Large intestine (tissue), 3 donors: ENCODE data around the gene SYNPR. TPM values are rescaled to one million over a fixed set of nuclear protein-coding genes. Genes with fewer than 3 reads are reported as not detected.

Source experiments
- DNase-seq, 2 donors: peaks; one replicate each; pipeline versions ENCODE4 v3.0.0 to v3.0.0-alpha.2; 2013
- H3K27ac ChIP-seq: one replicate; pipeline ENCODE4 v1.5.1; 2013; ENCODE audit warnings: low read length
- H3K27me3 ChIP-seq: 2 replicates; pipeline ENCODE4 v1.6.1; 2013; ENCODE audit warnings: low read length; ENCODE audit not compliant: control insufficient read depth, insufficient read depth
- H3K36me3 ChIP-seq: 2 replicates; pipeline ENCODE4 v1.6.1; 2013; ENCODE audit warnings: low read length; ENCODE audit not compliant: control insufficient read depth, insufficient read depth
- H3K4me1 ChIP-seq: one replicate; pipeline ENCODE4 v1.6.1; 2013; ENCODE audit warnings: low read length; ENCODE audit not compliant: control insufficient read depth, insufficient read depth
- H3K4me3 ChIP-seq: one replicate; pipeline ENCODE4 v1.5.1; 2013; ENCODE audit warnings: low read length
- H3K9me3 ChIP-seq: one replicate; pipeline ENCODE4 v1.6.1; 2013; ENCODE audit warnings: mild to moderate bottlenecking, low read depth, low read length, moderate library complexity; ENCODE audit not compliant: control insufficient read depth
- WGBS: methylation state at CpG from one replicate; pipeline ENCODE4 v1.1.5; 2013; ENCODE audit warnings: low lambda C conversion rate; ENCODE audit not compliant: insufficient coverage; 5-methylcytosine and 5-hydroxymethylcytosine counted together
- polyA plus RNA-seq: library from polyadenylated mRNA; unstranded; fragments of 120-200 nt; gene quantifications from one replicate; pipeline ENCODE4 v1.2.1, GENCODE V29; 2013

The SYNPR gene
- polyA plus RNA-seq, 1 donor = 0.87 TPM

DNA sequence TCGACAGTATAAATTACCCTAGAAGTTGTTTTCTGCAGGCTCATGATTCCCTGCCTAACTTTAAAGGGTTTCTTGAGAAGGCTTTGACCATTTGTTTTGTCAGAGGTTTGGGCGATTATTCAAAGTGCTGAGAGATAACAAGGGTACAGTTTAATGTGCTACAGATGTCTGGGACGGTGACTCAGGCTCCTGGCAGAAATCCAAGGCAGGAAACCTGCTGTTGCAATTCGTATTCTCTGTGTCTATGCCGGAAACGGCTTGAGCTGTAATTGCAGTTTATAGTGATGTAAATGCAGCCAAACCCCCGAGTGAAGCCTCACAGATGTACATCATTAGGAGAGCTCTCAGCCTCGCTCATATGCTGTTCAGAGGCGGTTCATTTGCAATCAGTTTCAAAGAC is 65.6 kb downstream of the SYNPR start:
- no peak overlapping the region for H3K4me3 ChIP-seq
- no peaks in the 10 kb centered on the region for H3K36me3 ChIP-seq
- no peaks in the 10 kb centered on the region for H3K4me1 ChIP-seq
- DNase-seq = peak; percentile 62 to 85
- WGBS = 40% methylated on average over 1 of the region's 9 CpGs
- no peaks in the 10 kb centered on the region for H3K27me3 ChIP-seq
- H3K9me3 ChIP-seq = no peaks in the 10 kb centered on the region
- no peak overlapping the region for H3K27ac ChIP-seq

DNA sequence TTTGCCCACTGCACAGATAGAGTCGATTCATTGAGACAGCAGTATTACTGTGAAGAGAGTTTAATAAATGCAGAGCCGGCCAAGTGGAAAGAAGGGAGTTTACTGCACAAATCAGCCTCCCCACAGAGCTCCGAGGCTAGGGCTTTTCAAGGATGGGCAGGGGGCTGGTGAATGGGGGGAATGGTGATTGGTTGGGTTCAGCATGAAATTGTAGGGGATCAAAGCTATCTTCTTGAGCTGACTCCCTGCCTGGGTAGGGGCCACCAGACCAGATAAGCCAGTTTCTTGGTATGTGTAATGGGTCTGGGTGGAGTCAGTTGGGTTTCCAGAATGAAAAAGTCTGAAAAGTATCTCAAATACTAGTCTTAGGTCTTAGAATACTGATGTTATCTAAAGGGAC is 66.6 kb downstream of the SYNPR start:
- Histone ChIP-seq H3K9me3 (no peaks in the 10 kb centered on the region), H3K27me3 (no peaks in the 10 kb centered on the region), H3K4me3 (no peak overlapping the region), H3K36me3 (no peaks in the 10 kb centered on the region), H3K27ac (no peak overlapping the region), H3K4me1 (no peaks in the 10 kb centered on the region)
- WGBS = no CpG with 5 or more reads among the region's 3 CpGs
- DNase-seq = no peak

DNA sequence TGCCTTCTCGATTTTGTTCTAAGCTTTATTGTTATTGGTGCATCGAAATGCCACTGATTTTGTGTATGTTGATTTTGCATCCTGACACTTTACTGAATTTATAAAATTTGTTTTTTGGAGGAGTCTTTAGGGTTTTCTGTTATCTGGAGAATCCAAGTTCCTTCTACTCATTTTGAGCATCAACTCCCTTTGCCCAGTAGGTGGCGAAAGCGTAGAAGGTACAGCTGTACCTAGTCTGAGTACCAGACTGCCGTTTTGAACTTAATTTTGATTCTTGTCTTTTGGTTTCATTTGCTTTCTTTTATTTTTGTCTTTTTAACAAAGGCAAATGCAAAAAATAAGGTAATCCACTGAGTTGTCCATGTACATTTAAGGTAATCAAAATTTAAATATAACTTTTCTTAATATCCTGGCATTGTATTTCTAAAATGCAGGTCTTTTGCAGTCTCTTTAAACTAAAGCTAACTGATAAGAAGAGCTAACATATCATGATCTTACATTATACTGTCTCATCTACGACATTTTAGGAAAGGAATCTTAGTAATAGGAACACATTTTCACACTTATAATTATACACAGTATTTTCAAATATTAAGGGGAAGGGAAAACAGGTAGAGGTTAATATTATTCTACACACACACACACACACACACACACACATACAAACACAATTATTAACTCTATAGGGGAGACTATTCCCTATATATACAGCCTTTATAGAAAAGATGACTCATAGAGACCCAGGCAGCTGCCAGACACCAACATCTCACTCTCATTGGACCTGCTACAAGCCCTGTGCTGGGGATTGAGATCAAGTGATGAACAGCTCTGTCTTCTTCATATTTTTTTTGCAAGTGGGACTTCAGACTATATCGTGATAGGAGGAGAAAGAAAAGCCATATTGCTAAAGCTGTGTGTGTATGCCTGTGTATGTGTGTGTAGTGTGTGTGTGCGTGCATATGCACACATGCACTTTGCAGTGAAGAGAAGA is 71.8 kb downstream of the SYNPR start:
- H3K4me3 ChIP-seq = no peak overlapping the region
- H3K4me1 ChIP-seq = peaks cover 11% of the 10 kb centered on the region
- no peak overlapping the region for H3K27ac ChIP-seq
- H3K36me3 ChIP-seq = no peaks in the 10 kb centered on the region
- WGBS = 5% methylated on average over 4 of the region's 8 CpGs
- H3K27me3 ChIP-seq = no peaks in the 10 kb centered on the region
- no peaks in the 10 kb centered on the region for H3K9me3 ChIP-seq
- DNase-seq = peak; percentile 19 to 32

DNA sequence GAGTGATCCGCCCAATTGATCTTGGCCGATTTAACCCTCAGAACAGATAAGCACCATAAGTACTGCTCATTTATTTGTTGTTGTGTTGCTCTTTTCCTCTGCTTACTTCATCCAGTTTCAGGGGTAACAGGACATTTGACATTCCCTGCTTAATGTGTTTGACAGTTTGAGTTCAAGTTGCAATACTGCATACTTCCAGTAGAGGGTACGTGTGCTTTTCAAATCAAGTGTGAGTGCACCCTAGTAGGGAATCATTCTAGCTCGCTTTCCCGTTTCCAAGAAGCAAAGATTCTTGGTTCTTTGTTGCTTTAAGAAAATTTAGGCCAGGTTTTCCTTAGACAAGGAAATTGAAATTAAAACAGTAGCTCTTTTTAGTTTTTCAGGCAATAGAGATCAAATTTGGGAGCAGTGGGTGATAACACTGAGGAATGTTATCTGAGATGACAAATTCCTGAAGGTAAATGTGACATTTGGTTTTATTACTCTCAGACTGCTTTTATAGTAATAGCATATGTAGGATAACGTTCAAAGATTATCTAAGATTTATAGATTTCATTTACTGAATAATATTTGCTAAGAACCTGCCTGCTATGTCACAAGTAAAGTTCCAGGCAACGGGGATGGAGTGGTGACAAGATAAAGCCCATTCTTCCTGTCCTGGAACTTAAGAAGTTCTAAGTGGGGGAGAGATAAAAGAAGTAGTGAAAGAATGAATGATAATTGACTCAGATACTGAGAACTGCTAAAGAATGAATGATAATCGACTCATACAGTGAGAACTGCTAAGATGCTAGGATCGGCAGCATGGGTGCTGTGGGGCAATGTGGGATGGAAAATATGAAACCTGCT is 73.3 kb downstream of the SYNPR start:
- Histone ChIP-seq H3K36me3 (no peaks in the 10 kb centered on the region), H3K27me3 (no peaks in the 10 kb centered on the region), H3K27ac (no peak overlapping the region), H3K9me3 (no peaks in the 10 kb centered on the region), H3K4me1 (peaks cover 11% of the 10 kb centered on the region), H3K4me3 (no peak overlapping the region)
- peak; percentile 40 to 56 for DNase-seq
- WGBS = 33% methylated on average over 3 of the region's 9 CpGs

DNA sequence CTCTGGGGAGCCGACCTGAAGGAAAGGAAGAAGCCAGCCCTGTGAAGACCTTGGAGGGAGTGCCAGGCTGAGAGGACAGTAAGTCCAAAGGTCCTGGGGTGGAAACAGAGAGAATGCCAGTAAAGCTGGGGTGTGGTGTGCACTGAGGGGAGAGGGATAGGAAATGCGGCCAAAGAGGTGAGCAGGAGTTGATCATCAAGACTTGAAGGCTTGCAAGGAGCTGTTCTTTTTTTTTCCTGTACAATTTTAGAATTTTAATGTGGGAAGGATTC is 73.8 kb downstream of the SYNPR start:
- Histone ChIP-seq H3K4me3 (no peak overlapping the region), H3K36me3 (no peaks in the 10 kb centered on the region), H3K27me3 (no peaks in the 10 kb centered on the region), H3K9me3 (no peaks in the 10 kb centered on the region), H3K4me1 (peaks cover 11% of the 10 kb centered on the region), H3K27ac (no peak overlapping the region)
- WGBS = 0% methylated on average over 1 of the region's 2 CpGs
- DNase-seq = peak; percentile 18 to 58

DNA sequence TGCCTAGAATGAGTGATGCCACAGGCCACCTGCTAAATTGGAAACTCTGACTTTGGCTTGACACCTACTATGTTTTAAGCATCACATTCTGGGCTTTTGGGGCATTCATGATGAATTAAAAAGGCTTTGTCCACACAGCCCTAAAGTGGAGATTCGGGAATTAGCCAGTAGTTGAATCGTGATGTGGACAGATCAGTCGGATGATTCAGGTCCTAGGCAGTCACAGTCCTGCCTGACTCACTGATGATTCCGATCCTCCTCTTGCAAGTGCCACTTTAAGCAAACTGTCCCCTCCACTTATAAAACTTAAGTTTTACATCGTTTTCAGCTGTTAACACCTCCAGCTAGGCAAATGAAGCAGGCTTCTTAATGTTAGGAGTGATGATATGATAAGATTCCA is 75.3 kb downstream of the SYNPR start:
- no peaks in the 10 kb centered on the region for H3K9me3 ChIP-seq
- DNase-seq = no peak
- H3K36me3 ChIP-seq = no peaks in the 10 kb centered on the region
- H3K4me1 ChIP-seq = peaks cover 11% of the 10 kb centered on the region
- 92% methylated on average over 2 of the region's 5 CpGs for WGBS
- H3K4me3 ChIP-seq = no peak overlapping the region
- no peak overlapping the region for H3K27ac ChIP-seq
- no peaks in the 10 kb centered on the region for H3K27me3 ChIP-seq

DNA sequence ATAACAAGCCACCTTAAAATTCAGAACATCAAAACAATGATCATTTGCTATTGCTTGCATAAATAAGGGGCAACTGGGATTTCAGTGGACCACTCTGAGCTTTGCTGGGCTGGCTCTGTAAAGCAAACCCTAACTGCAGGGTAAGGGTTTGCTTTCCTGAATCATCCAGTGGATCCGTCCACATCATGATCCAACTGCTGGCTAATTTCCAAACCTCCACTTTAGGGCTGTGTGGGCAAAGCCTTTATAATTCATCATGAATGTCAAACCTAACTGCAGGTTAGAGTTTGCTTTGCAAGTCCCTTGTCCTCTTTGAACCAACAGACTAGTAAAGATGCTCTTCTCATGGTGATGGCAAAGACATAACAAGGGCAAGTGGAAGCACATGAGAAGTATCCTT is 76.1 kb downstream of the SYNPR start:
- H3K27me3 ChIP-seq = no peaks in the 10 kb centered on the region
- H3K9me3 ChIP-seq = no peaks in the 10 kb centered on the region
- H3K4me3 ChIP-seq = no peak overlapping the region
- 80% methylated on average over 1 of the region's 1 CpG for WGBS
- no peak overlapping the region for H3K27ac ChIP-seq
- no peak for DNase-seq
- no peaks in the 10 kb centered on the region for H3K36me3 ChIP-seq
- peaks cover 11% of the 10 kb centered on the region for H3K4me1 ChIP-seq

DNA sequence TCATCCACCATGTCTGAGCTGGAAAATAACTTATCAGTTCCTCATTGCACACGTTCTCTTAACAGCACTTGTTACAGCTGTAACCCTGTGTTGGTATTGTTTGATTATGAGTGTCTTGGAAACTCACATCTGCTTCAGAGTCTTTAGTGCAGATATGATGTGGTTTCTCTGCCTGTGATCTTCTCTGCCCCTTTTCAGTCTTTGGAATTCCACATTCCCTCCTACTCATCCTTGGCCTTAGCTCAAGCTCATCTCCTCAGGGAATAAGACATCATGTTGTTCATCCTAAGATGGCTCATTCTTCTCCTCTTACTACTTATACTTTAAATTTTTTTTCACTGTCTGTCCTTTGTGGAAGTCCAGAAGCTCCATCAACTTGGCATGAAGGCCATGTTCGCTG is 77.7 kb downstream of the SYNPR start:
- Histone ChIP-seq H3K9me3 (no peaks in the 10 kb centered on the region), H3K36me3 (no peaks in the 10 kb centered on the region), H3K27me3 (no peaks in the 10 kb centered on the region), H3K27ac (no peak overlapping the region), H3K4me1 (peaks cover 11% of the 10 kb centered on the region), H3K4me3 (no peak overlapping the region)
- no peak for DNase-seq
- WGBS = no CpG with 5 or more reads among the region's 2 CpGs

DNA sequence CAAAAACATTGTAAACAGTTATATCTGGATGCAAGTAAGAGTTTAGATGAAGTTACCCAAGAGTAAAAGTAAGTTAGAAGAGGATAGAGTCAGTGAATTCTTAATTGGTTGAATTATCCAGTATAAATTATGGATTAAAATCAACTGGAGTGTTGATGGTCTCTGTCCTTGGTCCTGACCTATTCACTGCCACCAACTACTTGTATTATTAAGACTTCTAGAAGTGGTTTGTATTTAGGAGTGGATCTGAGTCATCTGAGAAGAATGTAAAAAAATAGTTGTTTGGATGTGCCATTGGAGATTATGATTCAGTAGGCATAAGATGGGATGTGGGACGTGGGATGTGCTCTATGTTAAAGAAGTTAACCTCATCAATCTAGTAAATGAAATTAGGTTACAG is 86.4 kb downstream of the SYNPR start:
- Histone ChIP-seq H3K36me3 (no peaks in the 10 kb centered on the region), H3K4me1 (no peaks in the 10 kb centered on the region), H3K27ac (no peak overlapping the region), H3K9me3 (no peaks in the 10 kb centered on the region), H3K4me3 (no peak overlapping the region), H3K27me3 (no peaks in the 10 kb centered on the region)
- WGBS = 20% methylated on average over 1 of the region's 1 CpG
- DNase-seq = no peak

DNA sequence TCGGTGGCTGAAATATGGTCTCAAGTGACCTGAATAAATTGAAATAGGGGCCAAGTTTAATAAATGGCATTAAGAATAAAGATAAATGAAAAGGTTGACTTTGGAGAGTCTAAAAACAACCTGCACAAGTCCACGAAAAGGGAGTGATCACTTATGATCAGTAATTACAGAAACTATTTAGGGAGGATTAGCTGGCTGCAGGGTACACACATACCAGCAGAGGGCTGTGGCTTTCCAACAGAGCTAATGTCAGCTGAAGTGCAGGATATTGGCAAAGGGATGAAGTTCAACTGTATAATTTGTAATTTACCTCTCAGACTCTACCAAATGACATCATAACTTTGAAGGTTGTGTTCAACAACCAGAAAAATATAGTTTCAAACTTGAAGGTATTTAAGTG is 86.8 kb downstream of the SYNPR start:
- Histone ChIP-seq H3K4me1 (no peaks in the 10 kb centered on the region), H3K27me3 (no peaks in the 10 kb centered on the region), H3K9me3 (no peaks in the 10 kb centered on the region), H3K4me3 (no peak overlapping the region), H3K27ac (no peak overlapping the region), H3K36me3 (no peaks in the 10 kb centered on the region)
- peak; percentile 9 to 29 for DNase-seq
- 100% methylated on average over 1 of the region's 2 CpGs for WGBS
